IPS-18c (cell line): ENCODE data around the gene CACNA1S.

Source experiments
- H3K4me3 ChIP-seq: 2 replicates; pipeline ENCODE4 v1.7.0; 2013; ENCODE audit warnings: low read depth, mild to moderate bottlenecking, low read length, moderate library complexity; ENCODE audit not compliant: insufficient read depth
- H3K9me3 ChIP-seq: one replicate; pipeline ENCODE4 v1.6.1; 2013; ENCODE audit warnings: mild to moderate bottlenecking, low read length, moderate library complexity; ENCODE audit not compliant: control insufficient read depth, insufficient read depth

Gene CACNA1S

GRCh38 chr1:201088395-201088794 lies 23.8 kb downstream of the CACNA1S start:
- Histone ChIP-seq H3K9me3 (no peaks in the 10 kb centered on the region), H3K4me3 (no peak overlapping the region)

GRCh38 chr1:201085902-201086735 lies 26.1 kb downstream of the CACNA1S start:
- Histone ChIP-seq H3K4me3 (no peak overlapping the region), H3K9me3 (no peaks in the 10 kb centered on the region)

GRCh38 chr1:201084295-201084694 lies 27.9 kb downstream of the CACNA1S start:
- Histone ChIP-seq H3K4me3 (no peak overlapping the region), H3K9me3 (no peaks in the 10 kb centered on the region)

GRCh38 chr1:201083741-201084140 lies 28.5 kb downstream of the CACNA1S start:
- H3K9me3 ChIP-seq, result no peaks in the 10 kb centered on the region
- H3K4me3 ChIP-seq, result no peak overlapping the region

- Histone ChIP-seq H3K9me3 (no peaks in the 10 kb centered on the region), H3K4me3 (no peak overlapping the region)
Observed at GRCh38 chr1:201080135-201080534, 32.1 kb downstream of the CACNA1S start.

GRCh38 chr1:201077736-201078135 lies 34.5 kb downstream of the CACNA1S start:
- no peaks in the 10 kb centered on the region for H3K9me3 ChIP-seq
- no peak overlapping the region for H3K4me3 ChIP-seq

- H3K4me3 ChIP-seq, result no peak overlapping the region
- H3K9me3 ChIP-seq, result no peaks in the 10 kb centered on the region
Observed at GRCh38 chr1:201077116-201077515, 35.1 kb downstream of the CACNA1S start.

GRCh38 chr1:201076092-201076491 lies 36.1 kb downstream of the CACNA1S start:
- Histone ChIP-seq H3K9me3 (no peaks in the 10 kb centered on the region), H3K4me3 (no peak overlapping the region)

- Histone ChIP-seq H3K9me3 (no peaks in the 10 kb centered on the region), H3K4me3 (no peak overlapping the region)
Observed at GRCh38 chr1:201074018-201074417, 38.2 kb downstream of the CACNA1S start.

GRCh38 chr1:201072922-201073321 lies 39.3 kb downstream of the CACNA1S start:
- no peak overlapping the region for H3K4me3 ChIP-seq
- no peaks in the 10 kb centered on the region for H3K9me3 ChIP-seq

GRCh38 chr1:201072149-201072548 lies 40.1 kb downstream of the CACNA1S start:
- H3K9me3 ChIP-seq, result no peaks in the 10 kb centered on the region
- H3K4me3 ChIP-seq, result no peak overlapping the region

- no peaks in the 10 kb centered on the region for H3K9me3 ChIP-seq
- H3K4me3 ChIP-seq, result no peak overlapping the region
Observed at GRCh38 chr1:201069636-201070035, 42.6 kb downstream of the CACNA1S start.

GRCh38 chr1:201068976-201069375 lies 43.2 kb downstream of the CACNA1S start:
- no peaks in the 10 kb centered on the region for H3K9me3 ChIP-seq
- H3K4me3 ChIP-seq, result no peak overlapping the region

GRCh38 chr1:201066986-201067385 lies 45.2 kb downstream of the CACNA1S start:
- H3K9me3 ChIP-seq, result no peaks in the 10 kb centered on the region
- no peak overlapping the region for H3K4me3 ChIP-seq

GRCh38 chr1:201065686-201066085 lies 46.5 kb downstream of the CACNA1S start:
- Histone ChIP-seq H3K4me3 (no peak overlapping the region), H3K9me3 (peaks cover 2% of the 10 kb centered on the region)

- H3K9me3 ChIP-seq, result peaks cover 2% of the 10 kb centered on the region
- no peak overlapping the region for H3K4me3 ChIP-seq
Observed at GRCh38 chr1:201064806-201065205, 47.4 kb downstream of the CACNA1S start.

GRCh38 chr1:201063145-201063544 lies 49.1 kb downstream of the CACNA1S start:
- no peak overlapping the region for H3K4me3 ChIP-seq
- H3K9me3 ChIP-seq, result peaks cover 2% of the 10 kb centered on the region

- Histone ChIP-seq H3K9me3 (peaks cover 2% of the 10 kb centered on the region), H3K4me3 (no peak overlapping the region)
Observed at GRCh38 chr1:201062511-201063091, 49.6 kb downstream of the CACNA1S start.
